ENCODE results near the gene CHCHD3.
"Not testable (repeated sequence)": the region's sequence is repeated elsewhere in the genome, so short reads cannot be mapped to it uniquely, and the experiment has no call there.

Gene CHCHD3

DNA sequence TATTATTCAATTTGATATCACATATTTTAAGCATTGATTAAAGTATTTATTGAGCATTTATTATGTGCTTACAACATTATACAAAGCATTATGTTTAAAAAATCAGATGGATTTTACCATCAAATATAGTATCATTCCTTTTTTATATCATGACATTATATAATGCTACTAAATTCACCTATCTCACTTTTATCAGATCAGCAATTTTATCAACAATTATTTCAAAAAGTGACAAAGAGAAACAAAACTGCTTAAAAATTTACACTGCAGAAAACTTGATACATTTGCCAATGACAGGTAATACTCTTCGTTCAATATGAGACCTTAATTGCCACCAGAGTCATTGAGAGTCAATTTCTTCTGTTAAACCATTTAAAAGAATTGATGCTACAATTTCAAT lies 82.0 kb downstream of the CHCHD3 start:
- no peak for DNase-seq

DNA sequence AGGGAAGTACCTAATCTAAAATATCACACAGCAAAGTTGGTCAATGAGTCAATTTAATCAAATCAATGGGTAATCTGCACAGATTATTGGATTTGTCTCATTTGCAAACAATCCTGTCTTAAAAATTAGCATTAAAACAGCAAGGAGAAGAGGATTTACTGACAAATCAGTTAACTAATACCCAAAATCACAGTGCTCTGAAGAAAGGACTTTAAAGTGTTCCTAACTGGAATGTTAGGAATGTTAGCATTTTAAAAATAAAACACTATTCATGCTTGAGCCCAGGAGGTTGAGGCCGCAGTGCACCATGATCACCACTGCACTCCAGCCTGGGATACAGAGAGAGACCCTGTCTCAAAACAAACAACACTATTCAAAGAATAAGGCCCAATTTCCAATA lies 83.1 kb downstream of the CHCHD3 start:
- no peak for DNase-seq

DNA sequence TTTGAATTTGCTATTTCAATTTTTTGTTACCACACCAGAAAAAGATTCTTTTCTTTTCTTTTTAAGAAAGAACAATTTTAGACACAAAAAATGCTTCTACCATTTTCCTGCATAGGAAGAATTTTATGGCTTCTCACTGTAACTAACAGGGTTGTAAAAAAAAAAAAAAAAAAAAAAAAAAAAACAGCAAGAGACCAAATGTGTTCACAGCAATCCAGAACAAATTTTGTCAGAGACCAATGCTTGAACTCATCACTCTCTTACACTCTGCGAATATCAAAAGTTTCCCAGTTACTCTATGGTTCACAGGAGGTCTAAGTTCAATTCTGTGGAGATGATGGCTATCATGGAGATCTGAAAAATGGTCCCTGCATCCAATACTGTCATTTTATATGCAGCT lies 84.4 kb downstream of the CHCHD3 start:
- DNase-seq: no peak

DNA sequence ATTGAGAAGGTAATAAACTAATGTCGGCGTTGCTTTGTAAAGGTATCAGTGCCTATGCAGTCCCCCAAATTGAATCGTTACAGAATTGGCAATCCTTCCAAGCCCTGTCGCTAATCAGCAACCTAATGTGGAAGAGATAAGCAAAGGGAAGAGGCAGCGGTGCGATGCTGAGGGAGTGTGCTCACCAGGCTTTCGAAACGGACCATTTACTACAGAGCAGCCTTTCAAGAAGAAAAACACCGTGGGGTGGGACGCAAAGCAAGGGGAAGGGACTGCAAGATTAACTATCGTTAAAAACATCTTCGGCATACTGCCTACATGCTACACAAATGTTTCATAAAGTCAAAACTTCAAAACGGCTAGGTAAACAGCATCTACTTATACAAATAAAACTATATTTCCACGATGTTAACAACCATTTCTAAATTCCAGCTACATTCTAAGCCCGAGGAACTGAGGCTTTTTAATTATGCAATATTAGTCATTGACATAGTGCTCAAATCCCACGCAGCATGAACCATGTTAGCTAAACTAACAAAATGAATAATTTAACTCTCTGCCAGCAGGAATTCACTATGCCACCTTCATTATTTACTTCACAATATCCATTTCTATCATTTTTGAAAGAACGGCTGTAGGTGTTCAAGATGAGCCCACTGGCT lies 85.2 kb downstream of the CHCHD3 start:
- no peak for DNase-seq

DNA sequence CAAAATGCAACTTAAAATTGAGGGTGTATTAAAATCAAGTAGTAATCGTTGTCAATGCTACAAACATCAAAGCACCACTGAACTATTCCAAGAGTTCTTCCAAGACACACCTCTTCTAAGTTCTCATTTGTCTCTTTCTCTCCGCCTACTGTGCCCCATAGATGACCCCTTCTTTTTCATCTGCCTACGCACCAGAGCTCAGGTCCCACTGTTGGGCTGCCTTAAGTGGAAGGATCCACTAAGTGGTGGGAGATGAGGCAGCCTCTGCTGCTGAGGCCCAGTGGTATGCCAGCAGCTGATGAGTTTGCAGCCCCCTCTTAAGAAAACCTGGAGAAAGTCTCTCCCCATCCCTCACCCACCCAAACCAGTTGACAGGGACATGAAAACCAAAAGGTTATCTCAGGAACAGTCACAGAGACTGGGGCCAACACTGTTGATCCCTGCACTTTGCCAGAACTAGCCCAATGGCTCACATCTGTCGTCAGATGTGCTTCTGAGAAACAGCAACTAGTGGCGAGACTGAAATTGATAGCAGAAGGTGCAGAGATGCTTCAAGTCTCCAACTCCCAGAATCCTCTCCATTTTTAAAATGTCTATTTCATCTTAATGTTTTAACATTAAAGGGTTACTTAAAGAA lies 88.4 kb downstream of the CHCHD3 start:
- DNase-seq: no peak

DNA sequence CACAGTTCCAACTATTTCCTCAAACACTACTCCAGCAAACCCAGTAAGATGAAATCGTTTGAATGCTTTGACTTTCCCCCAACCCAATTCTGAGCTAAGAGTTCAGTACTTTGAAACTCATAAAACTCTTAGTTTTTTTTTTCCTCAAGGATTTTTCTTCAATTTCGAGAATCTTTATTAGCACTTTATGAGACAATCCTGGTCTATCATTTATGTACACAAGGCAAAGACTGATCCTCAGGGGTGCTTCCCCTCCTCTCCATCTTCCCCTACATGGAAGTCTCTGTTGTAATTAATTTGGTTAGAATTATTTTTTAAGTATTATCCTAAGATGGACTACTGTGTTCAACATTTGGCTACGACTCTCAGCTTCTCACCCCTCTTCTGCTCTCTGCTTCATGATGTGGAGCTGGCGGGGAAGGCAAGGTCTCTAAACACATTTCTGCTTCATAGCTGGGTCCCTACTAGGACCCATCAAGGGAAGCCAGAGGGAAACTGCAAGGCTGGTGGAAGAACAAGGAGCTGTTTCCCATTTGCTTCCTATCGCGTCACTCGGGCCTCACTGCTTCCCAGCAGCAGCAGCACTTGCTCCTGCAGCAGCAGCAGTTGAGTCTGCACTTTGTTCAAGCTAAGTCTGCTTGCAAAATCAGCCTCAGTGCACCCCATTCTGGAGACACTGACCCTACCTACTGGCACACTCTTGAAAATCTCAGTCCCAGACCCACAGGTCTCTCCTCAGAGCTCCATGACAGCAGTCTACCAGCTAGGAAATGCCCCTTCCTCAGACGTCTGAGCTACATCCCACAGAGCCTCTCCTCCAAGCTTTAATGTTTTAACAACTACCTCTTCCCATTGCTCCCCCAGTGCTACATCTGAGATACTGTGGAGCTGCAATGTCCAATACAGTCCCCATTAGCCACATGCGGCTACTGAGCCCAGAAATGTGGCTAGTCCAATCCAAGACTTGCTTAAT lies 90.0 kb downstream of the CHCHD3 start:
- DNase-seq: no peak

DNA sequence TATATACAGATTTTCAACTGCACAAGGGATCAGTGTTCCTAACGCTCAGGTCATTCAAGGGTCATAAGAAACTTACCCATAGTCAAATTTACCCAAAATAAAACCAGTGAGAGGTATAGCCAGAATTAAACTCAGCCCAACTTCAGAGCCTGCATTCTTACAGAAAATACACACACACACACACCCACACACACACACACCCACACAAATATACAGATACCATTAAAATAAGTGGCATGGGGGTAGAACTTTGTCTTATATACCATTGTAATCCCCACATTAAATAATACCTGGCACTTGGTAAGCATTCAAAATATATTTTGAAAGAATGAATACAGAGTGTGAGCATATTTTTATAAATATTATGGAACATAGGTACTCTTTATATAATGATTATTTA lies 93.8 kb downstream of the CHCHD3 start:
- DNase-seq: no peak

DNA sequence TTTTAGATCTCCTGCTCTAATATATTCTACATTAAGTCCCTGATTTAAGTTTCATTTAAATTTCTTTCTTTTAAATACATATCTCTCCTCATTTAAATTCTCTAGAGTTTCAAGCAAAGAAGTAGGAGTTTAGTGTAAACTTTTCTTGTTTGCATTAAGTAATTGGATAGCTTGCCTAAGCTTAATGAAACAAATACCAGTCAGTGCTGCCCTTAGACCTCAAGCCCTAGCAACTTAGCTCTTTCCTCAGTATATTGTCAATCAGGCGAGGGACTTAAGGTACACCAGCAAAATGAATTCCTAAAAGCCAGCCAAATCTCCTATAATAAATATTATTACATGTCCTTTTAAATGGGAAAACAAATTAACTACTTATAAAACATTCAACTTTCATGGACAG lies 101.5 kb downstream of the CHCHD3 start:
- no peak for DNase-seq

DNA sequence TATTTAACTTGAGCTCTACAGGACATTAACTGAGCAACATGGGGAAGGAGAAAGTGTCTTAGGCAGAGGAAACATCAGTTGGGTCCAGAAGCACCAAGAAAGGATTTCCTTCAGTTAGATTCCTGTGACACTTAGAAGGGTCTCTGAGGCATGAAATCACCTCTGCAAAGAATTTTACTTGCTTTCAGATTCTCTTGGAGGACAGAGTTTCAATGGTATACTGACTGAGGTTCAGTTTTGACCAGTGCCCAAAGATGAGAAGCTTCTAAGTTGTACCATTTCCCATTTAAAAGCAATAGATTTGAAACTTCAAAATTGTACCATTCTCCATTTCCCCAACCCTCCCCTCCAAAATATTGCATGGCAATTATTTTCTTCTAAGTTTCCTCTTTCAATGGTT lies 102.4 kb downstream of the CHCHD3 start:
- no peak for DNase-seq

DNA sequence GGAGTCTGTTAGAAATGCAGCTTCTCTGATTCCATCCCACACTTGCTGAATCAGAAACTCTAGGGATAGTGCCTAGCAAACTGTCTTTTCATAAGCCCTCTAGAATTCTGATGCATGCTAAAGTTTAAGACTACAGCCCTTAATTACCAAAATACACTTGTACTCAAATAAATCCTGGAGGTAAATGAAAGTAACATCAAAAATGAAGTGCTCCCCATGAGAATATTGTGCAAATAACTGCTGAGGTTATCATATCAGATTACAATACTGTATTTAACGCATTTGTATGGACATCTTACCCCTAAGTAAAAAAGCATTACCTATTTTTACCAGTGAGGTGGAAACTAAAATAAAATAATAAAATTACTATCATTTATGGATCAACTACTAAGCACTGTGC lies 104.7 kb downstream of the CHCHD3 start:
- no peak for DNase-seq

DNA sequence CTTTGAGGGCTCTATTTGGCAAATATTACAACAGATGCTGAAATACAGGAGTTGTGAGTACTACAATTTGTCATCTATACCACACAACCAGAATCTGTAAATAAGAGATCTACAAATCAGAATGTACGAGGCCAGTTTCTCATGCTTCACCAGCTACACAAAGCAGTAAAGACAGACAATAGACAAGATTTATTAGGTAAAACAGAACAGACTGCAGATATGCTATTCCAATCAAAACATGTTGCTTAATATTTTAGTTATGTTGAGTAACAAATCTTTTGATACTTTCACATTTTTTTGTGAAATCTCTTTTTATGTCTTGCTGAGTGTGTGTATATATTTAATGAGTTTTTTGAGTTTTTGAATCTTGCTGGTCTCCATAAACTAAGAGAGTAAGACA lies 109.1 kb downstream of the CHCHD3 start:
- no peak for DNase-seq

DNA sequence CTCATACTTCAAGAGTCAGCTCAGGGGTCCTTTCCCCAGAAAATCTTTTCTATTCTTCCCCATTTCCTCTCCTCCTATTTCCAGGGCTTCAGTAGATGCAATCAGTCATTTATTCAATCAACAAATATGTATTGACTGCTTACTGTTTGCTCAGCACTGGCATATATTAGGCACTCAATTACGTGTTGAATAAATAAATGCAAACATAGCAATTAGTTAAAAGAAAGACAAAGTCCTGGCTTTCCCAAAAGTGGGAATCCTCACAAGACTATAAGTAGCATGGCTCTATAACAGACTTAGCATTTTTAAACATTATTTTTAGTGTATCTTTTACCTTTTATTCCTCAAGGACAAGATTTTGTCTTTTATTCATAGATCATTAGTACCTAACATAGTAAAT lies 111.6 kb downstream of the CHCHD3 start:
- DNase-seq: no peak

DNA sequence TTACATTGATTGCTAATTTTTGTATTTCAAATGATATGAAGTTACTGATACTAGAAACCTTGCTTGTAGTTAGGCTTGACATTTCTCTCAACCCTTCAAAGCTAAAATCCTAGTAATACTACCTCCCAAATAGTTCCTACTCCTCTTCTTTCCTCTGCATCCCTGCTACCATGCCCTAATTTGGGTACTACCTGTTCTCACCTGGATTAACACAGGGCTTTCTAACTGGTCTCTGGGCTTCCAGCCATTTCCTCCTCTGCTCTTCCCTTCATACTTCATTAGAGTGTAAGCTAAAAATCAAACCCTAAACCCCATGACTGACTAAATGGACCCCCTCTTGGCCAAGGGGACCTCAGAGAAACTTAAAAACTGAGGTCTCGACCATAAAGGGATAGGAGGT lies 112.4 kb downstream of the CHCHD3 start:
- DNase-seq: no peak

DNA sequence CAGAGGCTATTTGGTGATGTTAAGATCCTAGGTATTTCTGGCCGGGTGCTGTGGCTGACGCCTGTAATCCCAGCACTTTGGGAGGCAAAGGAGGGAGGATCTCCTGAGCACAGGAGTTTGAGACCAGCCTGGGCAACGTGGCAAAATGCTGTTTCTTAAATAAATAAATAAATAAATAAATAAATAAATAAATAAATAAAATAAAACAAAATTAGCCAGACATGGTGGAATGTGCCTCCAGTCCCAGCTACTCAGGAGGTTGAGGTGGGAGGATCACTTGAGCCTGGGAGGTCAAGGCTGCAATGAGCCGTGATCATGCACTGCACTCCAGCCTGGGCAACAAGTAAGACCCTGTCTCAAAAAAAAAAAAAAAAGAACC lies 114.4 kb downstream of the CHCHD3 start:
- DNase-seq: not testable (repeated sequence)

DNA sequence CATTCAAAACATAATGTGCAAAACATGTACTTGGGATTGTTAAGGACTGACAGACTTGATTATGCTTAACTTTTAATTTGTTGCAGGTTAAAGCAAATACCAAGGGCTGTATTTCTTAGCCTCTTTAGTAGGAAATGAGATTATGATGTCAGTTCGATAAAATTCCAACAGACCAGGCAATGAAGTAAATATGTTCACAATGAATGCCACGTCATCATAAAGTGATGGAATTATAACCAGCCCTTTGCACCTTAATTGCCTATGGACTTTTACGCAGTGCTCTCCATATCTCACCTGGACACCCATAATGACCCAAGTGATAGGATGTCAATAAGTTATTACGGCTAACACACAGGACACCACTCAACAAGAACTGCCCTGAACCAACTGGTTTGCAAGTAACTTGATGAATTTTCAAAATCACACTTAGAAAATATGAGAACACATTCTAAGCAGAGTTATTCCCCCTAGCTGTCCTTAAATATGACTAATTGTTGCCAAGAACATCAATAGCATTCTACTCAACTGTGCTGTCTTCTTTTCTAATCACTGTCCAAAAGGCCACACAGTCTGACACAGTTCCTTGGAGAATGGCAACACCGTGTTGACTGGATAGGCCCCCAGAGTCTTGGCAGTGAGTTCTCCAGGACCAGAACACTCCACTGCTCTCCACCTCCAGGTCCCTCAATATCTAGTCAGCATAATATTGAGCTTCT lies 115.0 kb downstream of the CHCHD3 start:
- DNase-seq: no peak

DNA sequence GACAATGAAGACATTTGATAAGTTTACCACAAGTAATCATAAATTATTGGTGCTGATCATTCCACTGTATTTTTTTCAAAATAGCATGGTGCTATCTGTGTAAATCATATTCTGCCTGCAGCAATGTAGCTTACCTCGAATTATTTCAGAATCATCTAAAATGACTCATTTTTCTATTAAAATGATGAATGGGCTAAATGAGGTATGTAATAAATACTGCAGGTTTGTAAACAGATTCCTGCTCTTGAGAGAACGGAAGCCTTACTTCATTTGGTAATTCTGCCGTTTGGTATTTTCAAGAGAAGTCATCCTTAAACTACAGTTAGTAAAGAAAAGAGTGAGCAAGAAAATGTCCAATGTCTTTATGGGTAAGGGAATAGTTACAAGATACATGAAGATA lies 115.9 kb downstream of the CHCHD3 start:
- no peak for DNase-seq

DNA sequence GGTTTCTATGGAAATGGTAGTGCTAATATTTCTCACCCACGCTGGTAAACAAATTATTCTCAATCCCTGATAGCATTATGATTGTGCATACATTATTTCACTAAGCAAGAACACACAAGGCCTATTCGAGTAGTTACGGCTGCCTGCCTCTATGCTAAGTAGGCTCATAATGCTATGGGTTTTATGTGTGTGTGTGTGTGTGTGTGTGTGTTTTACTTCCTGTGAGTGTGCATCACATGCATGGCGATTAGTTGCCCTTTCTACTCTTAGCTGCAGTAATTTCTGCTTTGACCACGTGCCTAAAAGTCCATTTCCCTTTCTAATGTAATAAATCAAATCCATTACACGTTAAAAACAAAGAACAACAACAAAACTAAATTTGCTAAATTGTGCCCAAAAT lies 117.0 kb downstream of the CHCHD3 start:
- DNase-seq: no peak

DNA sequence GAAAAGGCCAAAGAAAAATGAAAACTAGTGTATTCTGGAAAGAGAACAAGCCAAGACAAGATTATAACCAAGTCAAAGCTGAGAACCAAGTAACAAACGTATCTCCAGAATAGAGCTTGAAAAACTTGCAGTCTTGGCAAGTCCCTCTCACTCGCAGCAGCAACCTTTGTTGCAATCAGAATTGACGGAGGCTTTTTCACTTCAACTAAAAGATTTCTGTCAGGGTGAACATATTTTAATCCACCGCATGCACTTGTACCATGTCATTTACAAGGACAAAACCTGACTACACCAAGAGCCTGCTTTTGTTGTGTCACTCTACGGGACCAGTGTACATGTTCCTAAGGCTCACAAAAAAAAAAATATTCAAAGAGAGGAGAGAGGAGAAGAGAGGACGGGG lies 122.0 kb downstream of the CHCHD3 start:
- no peak for DNase-seq

DNA sequence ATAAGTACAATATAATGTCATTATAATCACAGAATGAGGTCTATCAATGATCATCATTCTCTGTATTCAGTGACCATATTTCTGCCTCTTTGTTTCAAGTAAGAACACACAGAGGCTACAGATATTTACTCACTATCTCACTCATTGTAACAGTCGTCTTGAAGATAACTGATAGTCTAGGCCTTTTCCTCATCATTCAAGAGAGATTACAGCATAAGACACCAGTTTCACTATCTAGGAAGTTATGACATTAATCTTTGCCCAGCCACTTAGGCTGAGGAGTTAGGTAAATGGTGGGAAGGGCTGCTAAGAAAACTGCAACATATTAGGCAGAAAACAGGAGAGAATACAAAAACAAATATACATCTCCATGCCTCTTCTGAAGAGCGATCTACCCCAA lies 125.3 kb downstream of the CHCHD3 start:
- DNase-seq: no peak

DNA sequence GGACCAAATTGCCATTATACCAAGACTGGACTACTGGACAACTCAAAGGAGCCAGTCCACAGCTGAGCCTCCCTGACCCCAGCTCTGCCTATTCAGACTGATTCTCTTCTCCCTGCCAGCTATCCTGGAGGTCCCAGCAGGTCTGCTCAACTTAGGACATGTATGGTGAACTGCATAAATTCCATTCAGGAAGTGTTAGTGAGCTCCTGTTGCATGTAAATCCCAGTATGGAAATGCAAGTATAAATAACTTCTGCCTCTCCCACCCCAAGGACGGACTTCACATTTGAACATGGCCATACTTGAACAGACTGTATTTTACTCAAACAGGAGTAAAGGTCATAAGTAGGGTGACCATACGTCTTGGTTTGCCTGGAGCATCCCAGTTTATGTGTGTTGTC lies 128.4 kb downstream of the CHCHD3 start:
- no peak for DNase-seq

DNA sequence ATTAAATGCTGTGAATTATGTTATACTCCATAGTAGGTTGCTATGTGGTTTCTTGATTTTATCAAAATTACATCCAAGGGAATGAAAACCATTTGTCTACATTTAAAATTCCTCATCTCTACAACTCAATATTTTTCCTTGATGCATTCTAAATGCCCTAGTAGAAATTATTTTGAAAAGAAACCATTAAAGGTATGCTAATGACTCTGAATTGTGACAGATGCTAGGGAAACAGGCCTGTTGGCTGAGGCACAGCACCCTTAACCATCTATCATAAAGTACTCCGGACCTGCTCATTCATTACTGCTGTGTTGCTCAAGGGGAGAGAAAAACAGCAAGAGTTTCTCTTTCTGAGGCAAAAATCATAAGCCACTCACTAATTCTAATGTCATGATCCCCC lies 131.2 kb downstream of the CHCHD3 start:
- no peak for DNase-seq

DNA sequence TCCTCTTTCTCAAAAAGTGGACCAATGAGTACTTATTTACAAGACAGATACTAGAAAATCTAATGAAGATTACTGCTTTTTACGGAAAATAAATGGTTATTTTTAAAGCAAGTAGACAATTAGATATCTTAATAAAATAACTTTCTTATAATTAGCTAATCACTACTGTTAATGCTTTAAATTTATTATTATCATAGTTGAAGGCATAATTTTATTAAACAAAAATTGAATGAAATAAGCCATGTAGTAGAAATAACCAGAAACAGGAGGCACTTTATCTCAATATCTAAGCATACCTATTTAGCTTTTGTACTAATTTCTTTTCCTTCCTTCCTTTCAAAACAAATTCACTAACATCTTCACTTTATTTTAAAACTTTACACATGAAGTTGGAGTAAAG lies 134.9 kb downstream of the CHCHD3 start:
- no peak for DNase-seq

DNA sequence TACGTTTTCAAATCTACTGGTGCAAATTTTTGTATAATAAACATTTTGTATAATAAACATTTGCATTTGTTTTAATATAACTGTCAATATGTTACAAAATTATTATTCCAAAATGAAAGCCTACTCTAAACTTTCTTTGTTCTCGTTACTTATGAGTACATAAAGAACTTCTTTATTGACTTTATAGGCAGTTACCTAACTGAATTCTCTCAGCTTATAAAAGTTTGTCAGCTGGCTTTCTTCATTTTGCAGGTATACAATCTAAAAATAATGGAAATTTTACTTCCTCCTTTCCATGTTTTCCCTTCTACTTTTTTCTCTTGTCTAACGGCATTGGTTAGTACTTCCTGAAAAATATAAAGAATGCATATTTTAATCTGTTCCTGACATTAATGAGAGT lies 137.1 kb downstream of the CHCHD3 start:
- peak; percentile 3 to 14 for DNase-seq

Measured in Kasumi-1 (cell line).